ES-I3 (cell line): ENCODE data around the gene SLC24A2.

Experiments
- H3K36me3 ChIP-seq: 2 replicates; pipeline ENCODE4 v1.6.1; 2013; ENCODE audit warnings: mild to moderate bottlenecking, low read length, control low read depth, moderate library complexity; ENCODE audit not compliant: insufficient read depth
- H3K4me1 ChIP-seq: 2 replicates; pipeline ENCODE4 v1.6.1; 2013; ENCODE audit warnings: mild to moderate bottlenecking, control low read depth, low read length; ENCODE audit not compliant: insufficient read depth
- H3K9ac ChIP-seq: 2 replicates; pipeline ENCODE4 v1.6.1; 2013; ENCODE audit warnings: low read depth, mild to moderate bottlenecking, low read length, moderate library complexity
- H3K9me3 ChIP-seq: 2 replicates; pipeline ENCODE4 v1.6.1; 2013; ENCODE audit warnings: mild to moderate bottlenecking, low read length, moderate library complexity; ENCODE audit not compliant: control insufficient read depth, insufficient read depth

The SLC24A2 gene

DNA sequence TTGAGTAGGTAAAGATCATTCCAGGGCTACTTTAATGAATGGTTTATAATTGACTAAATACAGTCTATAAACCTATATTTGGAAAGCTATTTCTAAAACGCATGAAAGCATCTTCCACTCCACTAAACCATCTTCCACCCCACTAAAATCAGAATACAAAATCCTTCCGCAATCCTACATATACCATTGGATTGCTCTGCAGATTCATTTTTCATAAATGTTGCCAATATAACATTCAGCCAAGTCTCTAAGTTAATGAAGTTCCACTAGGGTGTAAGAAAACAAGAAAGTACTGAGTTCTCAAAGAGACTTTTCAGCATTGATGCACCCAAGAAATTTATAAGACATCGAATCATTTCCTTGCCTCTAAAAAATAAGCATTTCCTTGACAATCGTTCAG lies 4.7 kb downstream of the SLC24A2 start:
- no peaks in the 10 kb centered on the region for H3K9me3 ChIP-seq
- peaks cover 7% of the 10 kb centered on the region; the same call in 1 of the 2 replicates for H3K4me1 ChIP-seq
- no peaks in the 10 kb centered on the region for H3K36me3 ChIP-seq
- no peak overlapping the region for H3K9ac ChIP-seq

GRCh38 chr9:19783500-19783899 lies 5.3 kb downstream of the SLC24A2 start:
- Histone ChIP-seq H3K4me1 (peaks cover 7% of the 10 kb centered on the region; the same call in 1 of the 2 replicates), H3K36me3 (no peaks in the 10 kb centered on the region), H3K9ac (no peak overlapping the region), H3K9me3 (no peaks in the 10 kb centered on the region)

DNA sequence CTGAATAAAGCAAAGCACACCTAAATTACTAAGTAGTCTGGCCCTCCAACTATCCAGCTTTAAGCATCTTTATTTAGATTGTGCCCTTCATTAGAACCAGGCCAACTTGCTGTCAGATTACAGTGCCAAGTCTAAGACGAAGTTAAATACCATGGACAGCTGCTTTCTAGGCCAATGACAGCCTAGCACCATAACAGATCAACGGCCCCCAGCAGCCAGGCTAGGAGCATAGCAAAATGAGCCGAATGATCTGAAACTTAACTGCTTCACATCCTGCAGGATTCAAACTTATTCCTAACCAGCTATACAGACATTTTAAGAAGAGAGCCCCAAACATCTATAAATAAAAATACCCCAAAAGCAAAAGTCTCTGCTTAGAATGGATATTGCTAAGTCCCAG lies 6.8 kb downstream of the SLC24A2 start:
- H3K4me1 ChIP-seq: peaks cover 7% of the 10 kb centered on the region; the same call in 1 of the 2 replicates
- H3K36me3 ChIP-seq: no peaks in the 10 kb centered on the region
- H3K9ac ChIP-seq: no peak overlapping the region
- H3K9me3 ChIP-seq: no peaks in the 10 kb centered on the region

DNA sequence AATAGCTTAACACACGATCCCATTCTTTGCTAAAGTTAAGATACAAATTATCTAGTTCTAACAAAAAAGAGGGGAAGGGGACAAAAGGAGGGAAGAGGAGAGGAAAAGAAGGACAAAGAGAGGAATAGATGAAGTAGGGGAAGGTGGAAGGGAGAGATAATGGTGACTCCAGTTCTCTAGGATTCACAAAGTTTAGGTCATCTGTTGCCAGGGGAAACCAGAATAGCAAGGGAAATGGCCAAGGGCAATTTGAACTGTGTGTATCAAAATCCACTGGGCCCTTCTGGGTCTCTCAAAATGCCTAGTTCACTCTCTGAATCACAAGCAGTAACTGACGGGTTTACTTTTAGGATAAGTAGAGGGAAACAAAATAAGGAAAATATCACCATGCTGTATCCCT lies 7.6 kb downstream of the SLC24A2 start:
- H3K9me3 ChIP-seq: no peaks in the 10 kb centered on the region
- H3K36me3 ChIP-seq: no peaks in the 10 kb centered on the region
- peaks cover 13% of the 10 kb centered on the region for H3K4me1 ChIP-seq
- no peak overlapping the region for H3K9ac ChIP-seq

DNA sequence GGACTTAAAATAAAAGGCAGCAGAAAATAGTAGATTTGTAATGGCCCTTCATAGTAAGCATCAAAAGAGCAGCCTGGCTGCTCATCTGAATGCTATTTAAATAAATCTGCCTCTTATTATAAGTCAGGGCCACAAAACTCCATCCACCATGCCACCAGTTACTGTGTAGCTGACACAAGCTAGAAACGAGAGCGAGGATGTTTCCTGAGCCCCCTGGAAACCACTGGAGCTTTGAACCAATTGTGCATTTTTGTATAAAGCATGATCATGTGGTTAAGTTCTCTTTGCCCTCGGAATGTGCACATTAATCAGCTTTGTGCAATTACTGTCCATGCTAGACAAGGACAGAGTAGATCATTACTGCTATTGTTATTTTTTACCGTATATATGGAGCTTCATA lies 17.4 kb downstream of the SLC24A2 start:
- Histone ChIP-seq H3K9me3 (no peaks in the 10 kb centered on the region), H3K4me1 (peaks cover 3% of the 10 kb centered on the region; the same call in 1 of the 2 replicates), H3K36me3 (no peaks in the 10 kb centered on the region), H3K9ac (no peak overlapping the region)

GRCh38 chr9:19770973-19771372 lies 17.9 kb downstream of the SLC24A2 start:
- H3K9ac ChIP-seq: no peak overlapping the region
- H3K9me3 ChIP-seq: no peaks in the 10 kb centered on the region
- H3K4me1 ChIP-seq: no peaks in the 10 kb centered on the region
- no peaks in the 10 kb centered on the region for H3K36me3 ChIP-seq

GRCh38 chr9:19769213-19769612 lies 19.6 kb downstream of the SLC24A2 start:
- H3K9ac ChIP-seq: no peak overlapping the region
- no peaks in the 10 kb centered on the region for H3K4me1 ChIP-seq
- H3K9me3 ChIP-seq: no peaks in the 10 kb centered on the region
- no peaks in the 10 kb centered on the region for H3K36me3 ChIP-seq

GRCh38 chr9:19768798-19769197 lies 20.0 kb downstream of the SLC24A2 start:
- H3K9ac ChIP-seq: no peak overlapping the region
- H3K4me1 ChIP-seq: no peaks in the 10 kb centered on the region
- H3K9me3 ChIP-seq: no peaks in the 10 kb centered on the region
- H3K36me3 ChIP-seq: no peaks in the 10 kb centered on the region

GRCh38 chr9:19759066-19759465 lies 29.8 kb downstream of the SLC24A2 start:
- H3K36me3 ChIP-seq: no peaks in the 10 kb centered on the region
- H3K4me1 ChIP-seq: no peaks in the 10 kb centered on the region
- H3K9me3 ChIP-seq: no peaks in the 10 kb centered on the region
- H3K9ac ChIP-seq: no peak overlapping the region

GRCh38 chr9:19757745-19758144 lies 31.1 kb downstream of the SLC24A2 start:
- H3K36me3 ChIP-seq: no peaks in the 10 kb centered on the region
- H3K4me1 ChIP-seq: no peaks in the 10 kb centered on the region
- H3K9me3 ChIP-seq: no peaks in the 10 kb centered on the region
- H3K9ac ChIP-seq: no peak overlapping the region

DNA sequence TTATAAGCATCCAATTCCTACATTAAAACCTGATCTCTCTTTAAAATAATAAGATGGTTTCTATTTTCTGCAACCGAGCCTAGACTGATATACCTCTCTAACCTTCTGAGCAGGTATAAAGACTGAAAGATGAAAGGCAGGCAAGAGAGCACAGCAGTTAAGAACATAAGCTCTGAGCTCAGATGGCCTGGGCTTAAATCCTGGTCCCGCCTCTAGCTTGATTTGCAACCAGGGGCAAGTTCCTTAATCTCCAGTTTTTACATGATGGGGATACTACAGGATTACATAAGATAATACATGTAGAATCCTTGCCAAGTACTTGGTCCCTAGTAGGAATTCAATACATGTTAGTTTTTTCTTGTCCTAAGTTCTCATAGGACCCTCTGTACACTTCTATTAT lies 33.9 kb downstream of the SLC24A2 start:
- no peaks in the 10 kb centered on the region for H3K4me1 ChIP-seq
- H3K9me3 ChIP-seq: no peaks in the 10 kb centered on the region
- H3K9ac ChIP-seq: no peak overlapping the region
- no peaks in the 10 kb centered on the region for H3K36me3 ChIP-seq

GRCh38 chr9:19748278-19749126 lies 40.3 kb downstream of the SLC24A2 start:
- H3K36me3 ChIP-seq: no peaks in the 10 kb centered on the region
- peaks cover 13% of the 10 kb centered on the region; the same call in 1 of the 2 replicates for H3K4me1 ChIP-seq
- no peak overlapping the region for H3K9ac ChIP-seq
- no peaks in the 10 kb centered on the region for H3K9me3 ChIP-seq

DNA sequence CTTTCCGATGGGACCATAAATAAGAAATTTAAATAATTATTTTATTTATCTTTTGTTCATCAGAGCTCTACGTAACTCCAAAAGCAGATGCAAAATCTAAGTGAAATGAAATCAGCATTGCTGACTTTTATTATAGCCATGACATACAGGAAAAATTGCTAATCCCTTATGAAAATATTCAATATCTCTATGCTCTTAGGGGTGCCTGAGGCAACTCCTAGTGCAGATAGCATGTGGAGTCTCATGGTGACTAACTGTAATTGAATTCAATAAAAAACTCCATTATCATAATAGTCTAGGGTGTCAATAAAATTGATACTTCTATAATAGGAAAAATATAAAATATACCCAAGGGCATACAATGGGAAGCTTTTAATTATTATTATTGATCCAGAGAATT lies 42.6 kb downstream of the SLC24A2 start:
- no peak overlapping the region for H3K9ac ChIP-seq
- H3K36me3 ChIP-seq: no peaks in the 10 kb centered on the region
- peaks cover 18% of the 10 kb centered on the region; the same call in 1 of the 2 replicates for H3K4me1 ChIP-seq
- H3K9me3 ChIP-seq: no peaks in the 10 kb centered on the region

DNA sequence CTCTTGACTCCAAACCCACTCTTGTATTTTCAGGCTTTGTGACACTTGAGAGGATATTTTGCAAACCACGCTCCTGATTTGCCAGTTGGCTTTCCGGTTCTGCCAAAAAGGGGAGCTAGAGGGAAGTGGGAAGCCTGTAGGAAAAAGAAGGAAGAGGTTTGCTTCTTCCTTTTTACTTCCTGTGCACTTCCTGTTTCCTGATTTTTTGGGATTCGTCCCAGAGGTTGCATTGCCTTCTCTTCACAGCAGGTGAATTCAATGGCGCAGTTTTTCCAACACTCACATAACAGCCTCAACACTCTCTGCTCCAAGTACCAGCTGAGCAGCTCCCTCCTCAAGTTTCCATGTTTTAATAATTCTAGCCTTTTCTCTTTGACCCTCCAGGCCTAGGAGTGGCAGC lies 47.7 kb downstream of the SLC24A2 start:
- Histone ChIP-seq H3K36me3 (no peaks in the 10 kb centered on the region), H3K4me1 (peaks cover 5% of the 10 kb centered on the region; the same call in 1 of the 2 replicates), H3K9ac (no peak overlapping the region), H3K9me3 (no peaks in the 10 kb centered on the region)
